ENCODE results near the gene TMEM150C. TPM values are rescaled to one million over a fixed set of nuclear protein-coding genes. Genes with fewer than 3 reads are reported as not detected.

TMEM150C gene
- total and polyA plus RNA-seq, 2 donors from 2014 or later = 7.7 to 22.9 TPM

DNA sequence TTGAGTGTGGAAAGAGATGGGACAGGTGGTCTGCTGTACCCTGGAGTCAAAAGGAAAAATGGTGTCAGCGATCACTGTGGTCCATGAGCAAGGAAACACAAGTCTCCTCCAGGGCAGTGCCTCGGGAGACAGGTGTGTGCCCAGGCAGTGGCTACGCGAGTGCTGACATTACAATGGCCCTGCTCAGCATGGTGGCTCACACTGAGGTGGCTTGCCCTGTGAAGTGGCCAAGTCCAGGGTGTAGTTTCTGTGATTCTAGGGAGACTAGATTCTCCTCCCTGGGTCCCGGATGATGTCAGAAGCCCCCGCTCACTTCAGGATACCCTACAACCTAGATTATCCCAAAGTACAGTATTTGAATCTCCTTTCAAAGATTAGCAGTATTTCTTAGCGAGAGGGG is 44.8 kb upstream of the TMEM150C start:
- Histone ChIP-seq H3K9ac (ENCODE audit: low read length in 3 of 3) (no peak overlapping the region), H3K4me3 (ENCODE audit: low read length in 3 of 3) (no peak overlapping the region), H3K27ac (ENCODE audit: low read depth in 2 of 2, low read length in 2 of 2) (no peak overlapping the region), H3K36me3 (ENCODE audit: control insufficient read depth in 2 of 3, insufficient read depth in 3 of 3, low read length in 3 of 3) (no peaks in the 10 kb centered on the region), H3K27me3 (ENCODE audit: control insufficient read depth, insufficient read depth, low read length) (no peaks in the 10 kb centered on the region), H3K4me1 (ENCODE audit: control insufficient read depth in 2 of 3, insufficient read depth in 2 of 3, low read depth in 1 of 3, low read length in 3 of 3) (no peaks in the 10 kb centered on the region), H3K9me3 (ENCODE audit: control insufficient read depth in 2 of 3, insufficient read depth in 1 of 3, low read length in 3 of 3) (no peaks in the 10 kb centered on the region)
- DNase-seq (no peak), FAIRE-seq (no peak)
- TF ChIP-seq, protein P1, sequence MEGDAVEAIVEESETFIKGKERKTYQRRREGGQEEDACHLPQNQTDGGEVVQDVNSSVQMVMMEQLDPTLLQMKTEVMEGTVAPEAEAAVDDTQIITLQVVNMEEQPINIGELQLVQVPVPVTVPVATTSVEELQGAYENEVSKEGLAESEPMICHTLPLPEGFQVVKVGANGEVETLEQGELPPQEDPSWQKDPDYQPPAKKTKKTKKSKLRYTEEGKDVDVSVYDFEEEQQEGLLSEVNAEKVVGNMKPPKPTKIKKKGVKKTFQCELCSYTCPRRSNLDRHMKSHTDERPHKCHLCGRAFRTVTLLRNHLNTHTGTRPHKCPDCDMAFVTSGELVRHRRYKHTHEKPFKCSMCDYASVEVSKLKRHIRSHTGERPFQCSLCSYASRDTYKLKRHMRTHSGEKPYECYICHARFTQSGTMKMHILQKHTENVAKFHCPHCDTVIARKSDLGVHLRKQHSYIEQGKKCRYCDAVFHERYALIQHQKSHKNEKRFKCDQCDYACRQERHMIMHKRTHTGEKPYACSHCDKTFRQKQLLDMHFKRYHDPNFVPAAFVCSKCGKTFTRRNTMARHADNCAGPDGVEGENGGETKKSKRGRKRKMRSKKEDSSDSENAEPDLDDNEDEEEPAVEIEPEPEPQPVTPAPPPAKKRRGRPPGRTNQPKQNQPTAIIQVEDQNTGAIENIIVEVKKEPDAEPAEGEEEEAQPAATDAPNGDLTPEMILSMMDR (IDR thresholded peaks at IDR 0.05; ENCODE audit: borderline replicate concordance, extremely low read depth, insufficient read depth) = no peak
- intact Hi-C loops (cut with DNase I) = no loop called here

DNA sequence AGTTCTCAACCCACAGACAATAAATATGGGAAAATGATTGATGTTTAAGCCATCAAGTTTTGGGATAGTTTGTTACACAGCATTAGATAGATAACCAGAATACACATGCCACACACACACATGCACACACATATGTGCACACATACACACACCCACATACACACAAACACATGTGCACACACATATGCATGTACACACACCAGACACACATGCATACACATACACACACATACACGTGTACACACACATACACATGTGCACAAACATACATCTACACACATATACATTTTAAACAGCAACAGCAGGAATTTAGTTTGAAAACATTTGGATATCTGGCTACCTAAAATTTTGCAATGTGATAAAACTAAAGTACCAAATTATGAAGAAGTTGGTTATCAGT is 42.7 kb upstream of the TMEM150C start:
- FAIRE-seq (no peak), DNase-seq (no peak)
- Histone ChIP-seq H3K9me3 (ENCODE audit: control insufficient read depth in 2 of 3, insufficient read depth in 1 of 3, low read length in 3 of 3) (no peaks in the 10 kb centered on the region), H3K4me1 (ENCODE audit: control insufficient read depth in 2 of 3, insufficient read depth in 2 of 3, low read depth in 1 of 3, low read length in 3 of 3) (no peaks in the 10 kb centered on the region), H3K36me3 (ENCODE audit: control insufficient read depth in 2 of 3, insufficient read depth in 3 of 3, low read length in 3 of 3) (no peaks in the 10 kb centered on the region), H3K27me3 (ENCODE audit: control insufficient read depth, insufficient read depth, low read length) (no peaks in the 10 kb centered on the region), H3K27ac (ENCODE audit: low read depth in 2 of 2, low read length in 2 of 2) (no peak overlapping the region), H3K4me3 (ENCODE audit: low read length in 3 of 3) (no peak overlapping the region), H3K9ac (ENCODE audit: low read length in 3 of 3) (no peak overlapping the region)
- intact Hi-C loops (cut with DNase I) = no loop called here
- TF ChIP-seq, protein P1 (IDR thresholded peaks at IDR 0.05; ENCODE audit: borderline replicate concordance, extremely low read depth, insufficient read depth) = no peak

DNA sequence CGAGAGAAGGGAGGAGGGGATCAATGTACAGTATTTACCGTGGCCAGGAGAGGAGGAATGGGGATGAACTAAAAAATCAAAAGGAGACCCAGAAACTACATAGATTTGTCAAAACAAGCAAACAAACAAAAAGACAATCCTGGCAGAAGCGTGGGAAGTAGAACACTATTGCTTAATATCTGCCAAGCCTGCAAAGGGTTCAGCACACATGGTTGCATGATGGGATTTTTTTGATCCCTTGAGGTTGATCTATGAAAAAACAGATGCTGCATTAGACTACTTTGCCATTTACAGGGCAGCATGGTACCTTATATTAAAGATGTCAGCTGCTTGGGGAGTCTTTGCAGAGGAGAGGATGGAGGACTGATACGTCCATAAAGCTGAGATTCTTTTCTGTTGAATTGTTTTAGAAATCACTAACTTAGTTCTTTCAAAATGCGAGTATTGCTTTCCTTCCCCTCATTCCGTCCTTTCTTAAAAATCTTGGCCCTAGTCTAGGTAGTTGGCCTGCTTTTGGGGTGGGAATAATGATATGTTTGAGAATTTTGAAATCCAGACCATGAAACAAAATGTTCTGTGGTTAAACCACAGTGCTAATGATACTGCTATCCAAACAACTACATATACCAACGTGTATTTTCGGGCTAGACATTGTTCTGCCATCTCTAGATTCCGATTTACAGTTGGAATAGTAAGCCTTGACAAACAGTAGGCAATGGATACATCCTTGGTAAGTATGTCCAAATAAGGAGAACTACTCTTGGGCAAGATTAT is 39.6 kb upstream of the TMEM150C start:
- no peaks in the 10 kb centered on the region for H3K27me3 ChIP-seq (ENCODE audit: control insufficient read depth, insufficient read depth, low read length)
- H3K27ac ChIP-seq (ENCODE audit: low read depth in 2 of 2, low read length in 2 of 2) = no peak overlapping the region
- H3K9me3 ChIP-seq (ENCODE audit: control insufficient read depth in 2 of 3, insufficient read depth in 1 of 3, low read length in 3 of 3) = no peaks in the 10 kb centered on the region
- DNase-seq = no peak
- no peak for FAIRE-seq
- TF ChIP-seq, protein P1 (IDR thresholded peaks at IDR 0.05; ENCODE audit: borderline replicate concordance, extremely low read depth, insufficient read depth) = no peak
- intact Hi-C loops (cut with DNase I) = no loop called here
- no peak overlapping the region for H3K9ac ChIP-seq (ENCODE audit: low read length in 3 of 3)
- no peak overlapping the region for H3K4me3 ChIP-seq (ENCODE audit: low read length in 3 of 3)
- H3K4me1 ChIP-seq (ENCODE audit: control insufficient read depth in 2 of 3, insufficient read depth in 2 of 3, low read depth in 1 of 3, low read length in 3 of 3) = no peaks in the 10 kb centered on the region
- H3K36me3 ChIP-seq (ENCODE audit: control insufficient read depth in 2 of 3, insufficient read depth in 3 of 3, low read length in 3 of 3) = no peaks in the 10 kb centered on the region

Measured in kidney (tissue), 14 donors.